Activated CD4-positive, alpha-beta T cell treated with anti-CD3 and anti-CD28 coated beads, Interleukin-2, amount 50 U/mL, for 4 hours (primary cell): ENCODE measurements around the gene ORAI2.
"Not testable (repeated sequence)": the region's sequence is repeated elsewhere in the genome, so short reads cannot be mapped to it uniquely, and the experiment has no call there.

Experiments used
- DNase-seq, 2 experiments: peaks; one replicate each; pipeline ENCODE4 v3.0.0-alpha.2; 2020

ORAI2 gene

GRCh38 chr7:102505298-102506185 lies 72.2 kb downstream of the ORAI2 start:
- DNase-seq = not testable (repeated sequence)
